Measurements from ENCODE around the gene KCNIP1. TPM values are rescaled to one million over a fixed set of nuclear protein-coding genes. Genes with fewer than 3 reads are reported as not detected.

Gene KCNIP1
- total and polyA plus RNA-seq, 10 of the 15 experiments (the other 5 are each of a cell fraction or from before 2014, with no cell fraction given), result not detected

DNA sequence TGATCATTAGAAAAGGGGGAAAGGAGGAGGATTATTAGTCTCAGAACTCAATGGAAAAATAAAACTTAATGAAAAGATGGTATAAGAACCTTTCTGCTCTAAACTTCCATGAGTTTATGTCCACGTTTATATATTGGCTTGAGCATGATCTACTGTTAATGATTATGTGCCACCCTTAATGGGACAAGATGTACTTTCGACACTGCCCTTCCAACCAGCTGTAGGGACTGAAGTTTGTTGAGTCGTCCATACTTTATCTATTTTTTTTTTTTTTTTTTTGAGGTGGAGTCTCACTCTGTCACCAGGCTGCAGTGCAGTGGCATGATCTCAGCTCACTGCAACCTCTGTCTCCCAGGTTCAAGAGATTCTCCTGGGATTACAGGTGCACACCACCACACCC is 254.7 kb downstream of the KCNIP1 start:
- POLR2A ChIA-PET, result no interaction called here
- H2AFZ ChIP-seq (ENCODE audit: control insufficient read depth, low read depth, low read length), result no peak overlapping the region
- no peaks in the 10 kb centered on the region for H4K20me1 ChIP-seq (ENCODE audit: control insufficient read depth, insufficient read depth)
- DNase-seq (ENCODE audit: low read depth, low spot score) (no peak), FAIRE-seq (no peak), ATAC-seq (no peak)
- H3K79me2 ChIP-seq (ENCODE audit: control insufficient read depth, insufficient read depth, low read length), result no peaks in the 10 kb centered on the region
- no peak overlapping the region for H3K27ac ChIP-seq (ENCODE audit: control insufficient read depth, insufficient read depth)
- H3K4me2 ChIP-seq (ENCODE audit: control insufficient read depth, insufficient read depth), result no peak overlapping the region
- CTCF ChIA-PET, result no interaction called here
- TF ChIP-seq, protein P1, sequence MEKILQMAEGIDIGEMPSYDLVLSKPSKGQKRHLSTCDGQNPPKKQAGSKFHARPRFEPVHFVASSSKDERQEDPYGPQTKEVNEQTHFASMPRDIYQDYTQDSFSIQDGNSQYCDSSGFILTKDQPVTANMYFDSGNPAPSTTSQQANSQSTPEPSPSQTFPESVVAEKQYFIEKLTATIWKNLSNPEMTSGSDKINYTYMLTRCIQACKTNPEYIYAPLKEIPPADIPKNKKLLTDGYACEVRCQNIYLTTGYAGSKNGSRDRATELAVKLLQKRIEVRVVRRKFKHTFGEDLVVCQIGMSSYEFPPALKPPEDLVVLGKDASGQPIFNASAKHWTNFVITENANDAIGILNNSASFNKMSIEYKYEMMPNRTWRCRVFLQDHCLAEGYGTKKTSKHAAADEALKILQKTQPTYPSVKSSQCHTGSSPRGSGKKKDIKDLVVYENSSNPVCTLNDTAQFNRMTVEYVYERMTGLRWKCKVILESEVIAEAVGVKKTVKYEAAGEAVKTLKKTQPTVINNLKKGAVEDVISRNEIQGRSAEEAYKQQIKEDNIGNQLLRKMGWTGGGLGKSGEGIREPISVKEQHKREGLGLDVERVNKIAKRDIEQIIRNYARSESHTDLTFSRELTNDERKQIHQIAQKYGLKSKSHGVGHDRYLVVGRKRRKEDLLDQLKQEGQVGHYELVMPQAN (conservative IDR thresholded peaks at IDR 0.05), result no peak
- TF ChIP-seq CHD2 (IDR thresholded peaks at IDR 0.05; ENCODE audit: borderline replicate concordance, low read depth, low read length) (no peak), ZNF217 (IDR thresholded peaks at IDR 0.05) (no peak)
- SMC1A ChIA-PET (ENCODE audit: uncharacterized antibody, unreplicated experiment), result no interaction called here
- intact Hi-C loops (cut with micrococcal nuclease; ENCODE audit: unreplicated experiment), result no loop called here
- in situ Hi-C loops (cut with MboI), result no loop called here
- H3K4me3 ChIP-seq, result no peak overlapping the region
- WGBS (ENCODE audit: insufficient coverage, insufficient replicate concordance, low lambda C conversion rate, missing lambda C conversion rate), result 2% methylated on average over 3 of the region's 3 CpGs
- no peaks in the 10 kb centered on the region for H3K9me3 ChIP-seq (replicated peaks; ENCODE audit: control insufficient read depth, insufficient read depth, low read length)
- H3K9ac ChIP-seq (ENCODE audit: control insufficient read depth, insufficient read depth, low read length), result no peak overlapping the region
- RAD21 ChIA-PET (ENCODE audit: unreplicated experiment), result no interaction called here
- H3K36me3 ChIP-seq (ENCODE audit: control insufficient read depth in 2 of 2, insufficient read depth in 2 of 2, low read length in 1 of 2), result no peaks in the 10 kb centered on the region
- H3K4me1 ChIP-seq (ENCODE audit: control insufficient read depth, insufficient read depth, low read length), result no peaks in the 10 kb centered on the region
- no TSS peak for BruUV-seq (replicated peaks)
- peaks cover 0 to 2% of the 10 kb centered on the region in 2 experiments; a peak in 1 of 4 replicates for H3K27me3 ChIP-seq (replicated peaks in 1 of 2; ENCODE audit: control insufficient read depth in 2 of 2, insufficient read depth in 2 of 2, low read length in 1 of 2)

DNA sequence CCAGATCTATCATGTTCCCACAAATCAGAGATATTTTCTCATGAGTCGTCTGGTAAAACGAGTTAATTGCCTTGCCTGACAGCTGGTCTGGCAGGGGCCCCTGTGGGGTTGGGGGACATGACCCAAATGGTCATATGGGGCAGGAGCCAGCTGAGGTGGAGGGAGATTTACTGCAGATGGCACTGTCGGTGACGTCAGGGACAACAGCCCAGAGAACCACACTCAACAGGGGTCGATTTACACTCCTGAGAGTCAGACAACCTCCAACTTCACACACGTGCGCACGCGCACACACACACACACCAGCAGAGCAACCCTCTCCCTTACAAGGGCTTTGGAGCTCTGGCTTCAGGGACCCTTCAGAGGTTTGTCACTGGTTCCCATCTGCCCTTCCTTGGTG is 256.3 kb downstream of the KCNIP1 start:
- RAD21 ChIA-PET (ENCODE audit: unreplicated experiment), result no interaction called here
- no TSS peak for BruUV-seq (replicated peaks)
- no peak overlapping the region for H3K4me2 ChIP-seq (ENCODE audit: control insufficient read depth, insufficient read depth)
- H3K27ac ChIP-seq (ENCODE audit: control insufficient read depth, insufficient read depth), result no peak overlapping the region
- no peak for ATAC-seq
- CTCF ChIA-PET, result no interaction called here
- intact Hi-C loops (cut with micrococcal nuclease; ENCODE audit: unreplicated experiment) (no loop called here), in situ Hi-C loops (cut with MboI) (no loop called here)
- no peak overlapping the region for H2AFZ ChIP-seq (ENCODE audit: control insufficient read depth, low read depth, low read length)
- H3K27me3 ChIP-seq (replicated peaks in 1 of 2; ENCODE audit: control insufficient read depth in 2 of 2, insufficient read depth in 2 of 2, low read length in 1 of 2), result peaks cover 0 to 2% of the 10 kb centered on the region in 2 experiments; a peak in 1 of 4 replicates
- no peak for FAIRE-seq
- H3K4me3 ChIP-seq, result no peak overlapping the region
- SMC1A ChIA-PET (ENCODE audit: uncharacterized antibody, unreplicated experiment), result no interaction called here
- WGBS (ENCODE audit: insufficient coverage, insufficient replicate concordance, low lambda C conversion rate, missing lambda C conversion rate), result 33% methylated on average over 9 of the region's 9 CpGs
- no peaks in the 10 kb centered on the region for H3K4me1 ChIP-seq (ENCODE audit: control insufficient read depth, insufficient read depth, low read length)
- no peaks in the 10 kb centered on the region for H3K9me3 ChIP-seq (replicated peaks; ENCODE audit: control insufficient read depth, insufficient read depth, low read length)
- H3K79me2 ChIP-seq (ENCODE audit: control insufficient read depth, insufficient read depth, low read length), result no peaks in the 10 kb centered on the region
- H4K20me1 ChIP-seq (ENCODE audit: control insufficient read depth, insufficient read depth), result no peaks in the 10 kb centered on the region
- H3K36me3 ChIP-seq (ENCODE audit: control insufficient read depth in 2 of 2, insufficient read depth in 2 of 2, low read length in 1 of 2), result no peaks in the 10 kb centered on the region
- no peak for DNase-seq (ENCODE audit: low read depth, low spot score)
- H3K9ac ChIP-seq (ENCODE audit: control insufficient read depth, insufficient read depth, low read length), result no peak overlapping the region
- POLR2A ChIA-PET, result no interaction called here
- TF ChIP-seq SIX5 (IDR thresholded peaks at IDR 0.05; ENCODE audit: low read depth, low read length, severe bottlenecking), result no peak
- TF ChIP-seq SUPT20H (IDR thresholded peaks at IDR 0.05; ENCODE audit: borderline replicate concordance, control insufficient read depth, low read depth, low read length), result no peak
- no peak for TF ChIP-seq PML (IDR thresholded peaks at IDR 0.05; ENCODE audit: low read length)
- TF ChIP-seq, protein P2, sequence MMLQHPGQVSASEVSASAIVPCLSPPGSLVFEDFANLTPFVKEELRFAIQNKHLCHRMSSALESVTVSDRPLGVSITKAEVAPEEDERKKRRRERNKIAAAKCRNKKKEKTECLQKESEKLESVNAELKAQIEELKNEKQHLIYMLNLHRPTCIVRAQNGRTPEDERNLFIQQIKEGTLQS (IDR thresholded peaks at IDR 0.05; ENCODE audit: borderline replicate concordance, extremely low read depth, low read depth, low read length), result no peak
- TF ChIP-seq SPI1 (IDR thresholded peaks at IDR 0.05; ENCODE audit: borderline replicate concordance, insufficient read depth, low read depth, low read length), result no peak
- TF ChIP-seq NR2C1 (IDR thresholded peaks at IDR 0.05), result no peak
- TF ChIP-seq NFYB (IDR thresholded peaks at IDR 0.05; ENCODE audit: insufficient read depth, low read depth, low read length), result no peak
- TF ChIP-seq, protein P3, sequence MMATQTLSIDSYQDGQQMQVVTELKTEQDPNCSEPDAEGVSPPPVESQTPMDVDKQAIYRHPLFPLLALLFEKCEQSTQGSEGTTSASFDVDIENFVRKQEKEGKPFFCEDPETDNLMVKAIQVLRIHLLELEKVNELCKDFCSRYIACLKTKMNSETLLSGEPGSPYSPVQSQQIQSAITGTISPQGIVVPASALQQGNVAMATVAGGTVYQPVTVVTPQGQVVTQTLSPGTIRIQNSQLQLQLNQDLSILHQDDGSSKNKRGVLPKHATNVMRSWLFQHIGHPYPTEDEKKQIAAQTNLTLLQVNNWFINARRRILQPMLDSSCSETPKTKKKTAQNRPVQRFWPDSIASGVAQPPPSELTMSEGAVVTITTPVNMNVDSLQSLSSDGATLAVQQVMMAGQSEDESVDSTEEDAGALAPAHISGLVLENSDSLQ (IDR thresholded peaks at IDR 0.05), result no peak
- no peak for TF ChIP-seq MEF2B (IDR thresholded peaks at IDR 0.05; ENCODE audit: partially characterized antibody, poor library complexity, severe bottlenecking)
- no peak for TF ChIP-seq STAT3 (IDR thresholded peaks at IDR 0.05; ENCODE audit: low read depth, low read length)
- TF ChIP-seq TCF12 (IDR thresholded peaks at IDR 0.05; ENCODE audit: low read depth, low read length), result no peak

Data from GM12878 (cell line).